ENCODE results near the gene FXYD1. TPM values are rescaled to one million over a fixed set of nuclear protein-coding genes. Genes with fewer than 3 reads are reported as not detected.

Gene FXYD1
- total RNA-seq, 2 donors from 2014 or later, result 1.6 to 9.1 TPM

DNA sequence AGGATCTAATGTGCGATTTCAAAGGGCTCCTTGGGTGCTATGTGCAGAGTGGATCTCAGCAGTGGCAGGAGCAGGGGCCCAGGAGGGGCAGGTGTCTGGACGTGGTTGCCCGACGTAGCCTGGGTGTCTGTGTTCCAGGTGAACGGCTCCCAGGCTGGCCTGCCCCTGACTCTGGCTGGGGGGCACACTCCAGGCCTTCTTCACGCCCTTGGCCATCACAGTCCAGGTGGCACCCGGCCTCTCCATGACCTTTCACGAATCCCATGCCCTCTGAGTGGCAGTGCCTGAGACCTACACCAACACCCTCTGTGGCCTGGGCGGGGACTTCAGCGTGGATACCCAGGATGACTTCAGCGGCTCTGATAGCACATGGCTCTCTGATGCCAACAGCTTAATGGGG lies 34.3 kb upstream of the FXYD1 start:
- Histone ChIP-seq H3K4me1 (peaks cover 7% of the 10 kb centered on the region), H3K9me3 (no peaks in the 10 kb centered on the region), H3K27ac (no peak overlapping the region), H3K27me3 (no peaks in the 10 kb centered on the region), H3K36me3 (replicated peaks in 1 of 2; ENCODE audit: insufficient read depth in 1 of 2, low read depth in 2 of 2) (no peaks in the 10 kb centered on the region), H3K4me3 (no peak overlapping the region)
- ATAC-seq, result no peak
- 73 to 90% methylated on average over 1 to 11 of the region's 11 CpGs for WGBS, 2 donors
- no peak for DNase-seq
- TF ChIP-seq, protein P1, sequence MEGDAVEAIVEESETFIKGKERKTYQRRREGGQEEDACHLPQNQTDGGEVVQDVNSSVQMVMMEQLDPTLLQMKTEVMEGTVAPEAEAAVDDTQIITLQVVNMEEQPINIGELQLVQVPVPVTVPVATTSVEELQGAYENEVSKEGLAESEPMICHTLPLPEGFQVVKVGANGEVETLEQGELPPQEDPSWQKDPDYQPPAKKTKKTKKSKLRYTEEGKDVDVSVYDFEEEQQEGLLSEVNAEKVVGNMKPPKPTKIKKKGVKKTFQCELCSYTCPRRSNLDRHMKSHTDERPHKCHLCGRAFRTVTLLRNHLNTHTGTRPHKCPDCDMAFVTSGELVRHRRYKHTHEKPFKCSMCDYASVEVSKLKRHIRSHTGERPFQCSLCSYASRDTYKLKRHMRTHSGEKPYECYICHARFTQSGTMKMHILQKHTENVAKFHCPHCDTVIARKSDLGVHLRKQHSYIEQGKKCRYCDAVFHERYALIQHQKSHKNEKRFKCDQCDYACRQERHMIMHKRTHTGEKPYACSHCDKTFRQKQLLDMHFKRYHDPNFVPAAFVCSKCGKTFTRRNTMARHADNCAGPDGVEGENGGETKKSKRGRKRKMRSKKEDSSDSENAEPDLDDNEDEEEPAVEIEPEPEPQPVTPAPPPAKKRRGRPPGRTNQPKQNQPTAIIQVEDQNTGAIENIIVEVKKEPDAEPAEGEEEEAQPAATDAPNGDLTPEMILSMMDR (IDR thresholded peaks at IDR 0.05), result no peak
- TF ChIP-seq POLR2A (IDR thresholded peaks at IDR 0.05), result no peak
- intact Hi-C loops (cut with DNase I), result no loop called here

DNA sequence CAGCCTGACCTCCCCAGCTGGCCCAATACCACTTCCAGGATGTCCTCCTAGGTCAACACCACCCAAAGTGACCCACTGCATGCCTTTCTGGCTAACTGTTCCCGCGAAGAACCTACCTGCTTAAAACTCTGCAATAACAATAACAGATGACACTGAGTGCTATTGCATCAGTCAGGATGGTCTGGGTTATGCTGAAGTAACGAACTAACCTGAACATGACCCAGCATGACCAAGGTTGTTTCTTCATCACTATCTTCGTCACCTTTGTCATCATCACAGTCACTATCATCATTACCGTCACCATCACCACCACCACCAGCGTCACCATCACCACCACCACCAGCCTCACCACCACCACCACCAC lies 33.6 kb upstream of the FXYD1 start:
- Histone ChIP-seq H3K27ac (no peak overlapping the region), H3K4me3 (no peak overlapping the region), H3K4me1 (peaks cover 7% of the 10 kb centered on the region), H3K27me3 (no peaks in the 10 kb centered on the region), H3K36me3 (replicated peaks in 1 of 2; ENCODE audit: insufficient read depth in 1 of 2, low read depth in 2 of 2) (no peaks in the 10 kb centered on the region), H3K9me3 (no peaks in the 10 kb centered on the region)
- WGBS, 2 donors, result 91 to 96% methylated on average over 6 of the region's 6 CpGs
- ATAC-seq (no peak), DNase-seq (no peak)
- intact Hi-C loops (cut with DNase I), result no loop called here
- TF ChIP-seq POLR2A (IDR thresholded peaks at IDR 0.05), result no peak
- TF ChIP-seq, protein P1 (IDR thresholded peaks at IDR 0.05), result no peak

DNA sequence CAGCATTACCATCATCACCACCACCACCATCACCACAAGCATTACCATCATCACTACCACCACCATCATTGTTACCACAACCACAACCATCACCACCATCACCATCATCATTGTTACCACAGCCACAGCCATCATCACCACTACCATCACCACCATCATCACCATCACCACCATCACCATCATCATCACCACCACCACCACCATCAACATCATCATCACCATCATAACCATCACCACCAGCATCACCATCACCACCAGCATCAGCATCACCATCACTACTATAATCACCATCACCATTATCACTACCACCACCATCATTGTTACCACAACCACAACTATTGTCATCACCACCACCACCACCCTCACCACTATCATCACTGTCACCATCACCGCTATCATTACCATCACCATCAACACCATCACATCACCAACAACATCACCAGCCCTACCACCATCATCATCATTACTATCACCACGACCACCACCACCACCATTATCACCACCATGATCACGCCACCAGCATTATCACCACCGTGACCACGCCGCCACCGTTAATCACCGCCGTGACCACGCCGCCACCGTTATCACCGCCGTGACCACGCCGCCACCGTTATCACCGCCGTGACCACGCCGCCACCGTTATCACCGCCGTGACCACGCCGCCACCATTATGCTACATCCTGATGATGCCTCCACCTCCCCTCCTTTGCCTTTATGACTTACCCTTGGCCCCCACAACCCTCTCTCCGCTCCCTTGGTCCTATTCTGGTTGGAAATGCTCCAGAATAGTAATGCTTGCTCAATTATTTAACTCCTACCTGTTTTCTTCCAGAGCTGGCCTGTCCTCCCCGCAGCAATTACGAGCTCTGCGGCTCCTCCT lies 33.0 kb upstream of the FXYD1 start:
- DNase-seq, result no peak
- H3K27ac ChIP-seq, result no peak overlapping the region
- intact Hi-C loops (cut with DNase I), result no loop called here

DNA sequence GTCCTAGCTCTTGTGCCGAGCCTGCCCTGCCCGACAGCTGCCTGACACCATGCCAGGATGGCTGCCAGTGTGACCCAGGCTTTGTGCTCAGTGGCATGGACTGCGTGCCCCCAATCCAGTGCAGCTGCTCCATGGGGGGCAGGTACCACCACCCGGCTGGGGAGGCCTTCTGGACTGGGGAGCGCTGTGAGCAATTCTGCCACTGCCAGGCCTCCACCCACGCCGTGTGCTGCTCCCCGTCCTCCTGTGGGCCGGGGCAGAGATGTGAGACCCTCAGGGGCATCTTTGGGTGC lies 32.4 kb upstream of the FXYD1 start:
- Histone ChIP-seq H3K9me3 (no peaks in the 10 kb centered on the region), H3K36me3 (replicated peaks in 1 of 2; ENCODE audit: insufficient read depth in 1 of 2, low read depth in 2 of 2) (no peaks in the 10 kb centered on the region), H3K27ac (no peak overlapping the region), H3K4me3 (no peak overlapping the region), H3K27me3 (no peaks in the 10 kb centered on the region), H3K4me1 (peaks cover 7% of the 10 kb centered on the region)
- no peak for TF ChIP-seq POLR2A (IDR thresholded peaks at IDR 0.05)
- TF ChIP-seq, protein P1 (IDR thresholded peaks at IDR 0.05), result no peak
- 97% methylated on average over 6 of the region's 9 CpGs; no CpG with 5 or more reads in 1 of the 2 donors for WGBS, 2 donors
- ATAC-seq (no peak), DNase-seq (no peak)
- intact Hi-C loops (cut with DNase I), result no loop called here

More for the DNA sequence above, 33.0 kb upstream of the FXYD1 start:
- TF ChIP-seq, protein P1 (IDR thresholded peaks at IDR 0.05), result no peak
- no peak for TF ChIP-seq POLR2A (IDR thresholded peaks at IDR 0.05)
- Histone ChIP-seq H3K4me3 (no peak overlapping the region), H3K27me3 (no peaks in the 10 kb centered on the region), H3K4me1 (peaks cover 7% of the 10 kb centered on the region), H3K9me3 (no peaks in the 10 kb centered on the region), H3K36me3 (replicated peaks in 1 of 2; ENCODE audit: insufficient read depth in 1 of 2, low read depth in 2 of 2) (no peaks in the 10 kb centered on the region)
- 83 to 91% methylated on average over 29 to 30 of the region's 30 CpGs for WGBS, 2 donors
- ATAC-seq, result no peak
